WTC11 (cell line): Measurements from ENCODE around the gene HIPK2. TPM values are rescaled to one million over a fixed set of nuclear protein-coding genes. Genes with fewer than 3 reads are reported as not detected.

Experiments
- ATAC-seq: fragments of 200-7000 bp; cut with Tn5 transposase; 2 replicates; pipeline ENCODE4 v1.10.0; 2021; ENCODE audit warnings: mild to moderate bottlenecking, moderate library complexity
- CTCF ChIA-PET: fragments of 300-600 bp; sonication (Branson Sonifier 250); formaldehyde crosslinking; loops from one replicate; lab custom pipeline; 2021; ENCODE audit warnings: antibody characterized with exemption; lab: Charles Lee
- POLR2A ChIA-PET: fragments of 350-600 bp; sonication (Branson Sonifier 250); formaldehyde crosslinking; loops from one replicate; lab custom pipeline; 2021; ENCODE audit warnings: antibody characterized with exemption; lab: Charles Lee
- DNase-seq: peaks from one replicate; pipeline ENCODE4 v3.0.0; 2021; ENCODE audit warnings: low spot score
- H3K27ac Mint-ChIP-seq: 2 replicates; pipeline ENCODE4 v1.8.0; 2021; ENCODE audit warnings: mixed read lengths
- H3K27me3 Mint-ChIP-seq: 2 replicates; pipeline ENCODE4 v1.8.0; 2021; ENCODE audit warnings: low read depth, mild to moderate bottlenecking, moderate library complexity, mixed read lengths
- H3K36me3 Mint-ChIP-seq: 2 replicates; pipeline ENCODE4 v1.8.0; 2021; ENCODE audit warnings: mixed read lengths
- H3K4me1 Mint-ChIP-seq: 2 replicates; pipeline ENCODE4 v1.8.0; 2022; ENCODE audit warnings: mixed read lengths
- H3K4me3 Mint-ChIP-seq: 2 replicates; pipeline ENCODE4 v1.8.0; 2021; ENCODE audit warnings: mild to moderate bottlenecking, moderate library complexity, mixed read lengths
- H3K9me3 Mint-ChIP-seq: 2 replicates; pipeline ENCODE4 v1.8.0; 2021; ENCODE audit warnings: mixed read lengths
- CTCF ChIP-seq: fragments of 200-600 bp; IDR thresholded peaks from 2 replicates; pipeline ENCODE4 v1.8.0; 2022; ENCODE audit warnings: antibody characterized with exemption
- E2F4 ChIP-seq: sonication (generic); formaldehyde crosslinking; IDR thresholded peaks from 2 replicates; pipeline ENCODE4 v1.8.1; 2022; ENCODE audit warnings: low read depth, mild to moderate bottlenecking, moderate library complexity, missing genetic modification reagents, borderline replicate concordance
- ETV6 ChIP-seq: sonication (generic); formaldehyde crosslinking; IDR thresholded peaks from 2 replicates; pipeline ENCODE4 v1.8.1; 2022; ENCODE audit warnings: mild to moderate bottlenecking, missing genetic modification reagents
- GTF2I ChIP-seq: fragments of 250-450 bp; sonication (Bioruptor Pico); conservative IDR thresholded peaks from 2 replicates; pipeline ENCODE4 v1.4.0; 2021; ENCODE audit warnings: mild to moderate bottlenecking
- HMGA2 ChIP-seq: fragments of 250-450 bp; sonication (Bioruptor Pico); IDR thresholded peaks from 2 replicates; pipeline ENCODE4 v1.4.0; 2021; ENCODE audit warnings: mild to moderate bottlenecking, moderate library complexity
- JUN ChIP-seq: sonication (generic); formaldehyde crosslinking; IDR thresholded peaks from 2 replicates; pipeline ENCODE4 v1.8.0; 2023; ENCODE audit warnings: mild to moderate bottlenecking, missing genetic modification reagents
- MXD4 ChIP-seq: fragments of 250-450 bp; sonication (Bioruptor Pico); IDR thresholded peaks from 2 replicates; pipeline ENCODE4 v1.8.0; 2021; ENCODE audit warnings: mild to moderate bottlenecking, moderate library complexity, borderline replicate concordance
- MYBL2 ChIP-seq: sonication (generic); formaldehyde crosslinking; IDR thresholded peaks from 2 replicates; pipeline ENCODE4 v1.8.1; 2023; ENCODE audit warnings: mild to moderate bottlenecking, moderate library complexity, missing genetic modification reagents
- NFE2L1 ChIP-seq: sonication (generic); formaldehyde crosslinking; IDR thresholded peaks from 2 replicates; pipeline ENCODE4 v1.8.1; 2023; ENCODE audit warnings: missing genetic modification reagents
- PREB ChIP-seq: sonication (generic); formaldehyde crosslinking; IDR thresholded peaks from 2 replicates; pipeline ENCODE4 v1.8.1; 2022; ENCODE audit warnings: mild to moderate bottlenecking, missing genetic modification reagents, moderate library complexity, borderline replicate concordance
- RELA ChIP-seq: sonication (generic); formaldehyde crosslinking; IDR thresholded peaks from 2 replicates; pipeline ENCODE4 v1.8.1; 2022; ENCODE audit warnings: missing genetic modification reagents, mild to moderate bottlenecking, borderline replicate concordance
- STAT6 ChIP-seq: sonication (generic); formaldehyde crosslinking; conservative IDR thresholded peaks from 2 replicates; pipeline ENCODE4 v1.8.1; 2023; ENCODE audit warnings: mild to moderate bottlenecking, low read depth, missing genetic modification reagents, moderate library complexity
- TCF7 ChIP-seq: sonication (generic); formaldehyde crosslinking; IDR thresholded peaks from 2 replicates; pipeline ENCODE4 v1.8.0; 2022; ENCODE audit warnings: mild to moderate bottlenecking, low read depth, missing genetic modification reagents, moderate library complexity
- TP53 ChIP-seq: sonication (generic); formaldehyde crosslinking; IDR thresholded peaks from 2 replicates; pipeline ENCODE4 v1.8.1; 2023; ENCODE audit warnings: mild to moderate bottlenecking, missing genetic modification reagents
- ZNF281 ChIP-seq: sonication (generic); formaldehyde crosslinking; IDR thresholded peaks from 2 replicates; pipeline ENCODE4 v1.8.0; 2023; ENCODE audit warnings: mild to moderate bottlenecking, missing genetic modification reagents
- ZNF396 ChIP-seq: fragments of 250-450 bp; sonication (Bioruptor Pico); IDR thresholded peaks from 2 replicates; pipeline ENCODE4 v1.8.0; 2021; ENCODE audit warnings: mild to moderate bottlenecking, moderate library complexity, borderline replicate concordance
- ZNF423 ChIP-seq: fragments of 250-450 bp; sonication (Bioruptor Pico); IDR thresholded peaks from 2 replicates; pipeline ENCODE4 v2.1.2; 2022; ENCODE audit warnings: mild to moderate bottlenecking, moderate library complexity
- ZNF512 ChIP-seq: sonication (generic); formaldehyde crosslinking; IDR thresholded peaks from 2 replicates; pipeline ENCODE4 v1.8.1; 2022; ENCODE audit warnings: missing genetic modification reagents, borderline replicate concordance
- ZSCAN18 ChIP-seq: fragments of 250-450 bp; sonication (Bioruptor Pico); IDR thresholded peaks from 2 replicates; pipeline ENCODE4 v2.1.2; 2022; ENCODE audit warnings: mild to moderate bottlenecking, moderate library complexity
- total RNA-seq: library from RNA; stranded (reverse); gene quantifications from 3 replicates; pipeline ENCODE4 v1.2.3, GENCODE V29; 2021

The HIPK2 gene
- total RNA-seq, 1 experiment from 2014 or later, result 25.3 TPM

- TF ChIP-seq STAT6 (CRISPR knock-in tag), result no peak
- TF ChIP-seq MYBL2, result no peak
- no peak for TF ChIP-seq ZNF281 (CRISPR knock-in tag)
- no peak for TF ChIP-seq TCF7 (CRISPR knock-in tag)
- TF ChIP-seq MXD4 (CRISPR knock-in tag), result no peak
Measured at GRCh38 chr7:139721821-139722220, 56.0 kb downstream of the HIPK2 start (continued).

- ATAC-seq (no peak), DNase-seq (no peak)
- ChIA-PET CTCF (no interaction called here), POLR2A (no interaction called here)
- no peaks in the 10 kb centered on the region for H3K27me3 Mint-ChIP-seq
- H3K27ac Mint-ChIP-seq, result no peak overlapping the region
- no peak for TF ChIP-seq HMGA2 (CRISPR knock-in tag)
- no peak for TF ChIP-seq E2F4 (CRISPR knock-in tag)
- TF ChIP-seq ZNF423 (CRISPR knock-in tag), result no peak
- no peak for TF ChIP-seq TP53 (CRISPR knock-in tag)
- no peak for TF ChIP-seq ZNF396 (CRISPR knock-in tag)
- no peak for TF ChIP-seq JUN (CRISPR knock-in tag)
- TF ChIP-seq PREB (CRISPR knock-in tag), result no peak
- no peak for TF ChIP-seq MXD4 (CRISPR knock-in tag)
- TF ChIP-seq ZNF512 (CRISPR knock-in tag), result no peak
- no peak for TF ChIP-seq GTF2I (CRISPR knock-in tag)
- TF ChIP-seq CTCF, result no peak
- TF ChIP-seq ETV6 (CRISPR knock-in tag), result no peak
- no peak for TF ChIP-seq NFE2L1
- no peak for TF ChIP-seq RELA (CRISPR knock-in tag)
- TF ChIP-seq ZSCAN18 (CRISPR knock-in tag), result no peak
- peaks cover 14% of the 10 kb centered on the region for H3K4me1 Mint-ChIP-seq
- no peaks in the 10 kb centered on the region for H3K9me3 Mint-ChIP-seq
- peaks cover 6% of the 10 kb centered on the region for H3K36me3 Mint-ChIP-seq
- H3K4me3 Mint-ChIP-seq, result no peak overlapping the region
Measured at GRCh38 chr7:139721417-139721816, 56.4 kb downstream of the HIPK2 start.
